ENCODE results near the gene B4GALT1. TPM values are rescaled to one million over a fixed set of nuclear protein-coding genes. Genes with fewer than 3 reads are reported as not detected.

Gene B4GALT1
- total and polyA plus RNA-seq, 2 of the 8 experiments (the other 6 are each of a cell fraction or from before 2014, with no cell fraction given), result 12.8 to 18.2 TPM

GRCh38 chr9:33135470-33135958 lies 31.6 kb downstream of the B4GALT1 start:
- Histone ChIP-seq H2AFZ (ENCODE audit: low read length) (no peak overlapping the region), H3K18ac (ENCODE audit: extremely low read depth, low read length) (no peak overlapping the region), H2AK5ac (ENCODE audit: low read depth, low read length) (no peak overlapping the region), H4K20me1 (replicated peaks in 1 of 2; ENCODE audit: control insufficient read depth in 1 of 2, insufficient read depth in 2 of 2, low read length in 2 of 2) (peaks cover 0 to 3% of the 10 kb centered on the region in 2 experiments), H3K56ac (replicated peaks; ENCODE audit: insufficient read length, low read depth, low read length) (no peak overlapping the region), H3K14ac (ENCODE audit: insufficient read length) (no peak overlapping the region), H3K27me3 (replicated peaks in 1 of 4; ENCODE audit: control insufficient read depth in 3 of 4, extremely low read depth in 1 of 4, insufficient read depth in 3 of 4, low read length in 3 of 4) (no peaks in the 10 kb centered on the region), H2BK120ac (replicated peaks; ENCODE audit: low read depth, low read length) (no peak overlapping the region), H3K9me3 (ENCODE audit: insufficient read depth in 2 of 2, low read depth in 1 of 2, low read length in 1 of 2) (no peaks in the 10 kb centered on the region), H2BK12ac (ENCODE audit: low read depth, low read length) (no peak overlapping the region), H3K79me1 (ENCODE audit: low read depth, low read length) (peaks cover 2% of the 10 kb centered on the region; the same call in 1 of the 2 replicates), H3K23ac (ENCODE audit: insufficient read length) (no peak overlapping the region), H4K91ac (replicated peaks; ENCODE audit: insufficient read length, low read length) (no peak overlapping the region), H4K5ac (ENCODE audit: insufficient read length, low read depth, low read length) (no peak overlapping the region), H2BK15ac (ENCODE audit: low read length) (no peak overlapping the region), H4K8ac (ENCODE audit: extremely low read depth, insufficient read depth, low read length) (no peak overlapping the region), H3K23me2 (ENCODE audit: low read depth, low read length) (no peaks in the 10 kb centered on the region), H3K36me3 (ENCODE audit: control insufficient read depth in 2 of 4, insufficient read depth in 4 of 4, low read length in 3 of 4) (no peaks in the 10 kb centered on the region), H3K27ac (ENCODE audit: low read depth, low read length) (no peak overlapping the region), H3K79me2 (ENCODE audit: control insufficient read depth in 1 of 2, insufficient read depth in 2 of 2, low read length in 2 of 2) (no peaks in the 10 kb centered on the region; a peak in 1 of 4 replicates), H3K9ac (replicated peaks in 1 of 4; ENCODE audit: extremely low read depth in 1 of 4, low read depth in 3 of 4, low read length in 3 of 4) (no peak overlapping the region), H3K4me3 (ENCODE audit: extremely low read depth in 1 of 4, insufficient read depth in 2 of 4, low read depth in 3 of 4, low read length in 4 of 4) (no peak overlapping the region), H2BK20ac (ENCODE audit: low read length) (no peak overlapping the region), H3K4ac (replicated peaks; ENCODE audit: insufficient read length, low read depth, low read length) (no peak overlapping the region), H3K4me1 (replicated peaks in 1 of 4; ENCODE audit: control insufficient read depth in 3 of 4, insufficient read depth in 4 of 4, low read length in 3 of 4) (peaks cover 0 to 5% (median 1%) of the 10 kb centered on the region in 4 experiments; a peak in 3 of 7 replicates), H2BK5ac (ENCODE audit: low read depth, low read length) (no peak overlapping the region), H3K4me2 (ENCODE audit: insufficient read depth in 1 of 2, low read depth in 2 of 2, low read length in 2 of 2) (no peak overlapping the region)
- ChIA-PET CTCF (ENCODE audit: partially characterized antibody) (interaction anchor here (1.2 to 1.8 kb wide), 3 partner anchors 11 to 36 kb away, joined by 3 read pairs; no protein-coding TSS in a partner anchor), POLR2A (ENCODE audit: partially characterized antibody) (interaction anchor here (1.0 kb wide), 1 partner anchor 110 kb away, joined by 5 read pairs; the partner anchor contains the start of gene DNAJA1)
- FAIRE-seq (no peak), DNase-seq (ENCODE audit: low read depth in 1 of 2, low spot score in 2 of 2) (no peak)
- WGBS, 2 experiments (ENCODE audit: extremely low coverage in 1 of 2, insufficient coverage in 1 of 2, insufficient read length in 1 of 2, insufficient replicate concordance in 2 of 2, low coverage in 1 of 2, low lambda C conversion rate in 2 of 2, missing lambda C conversion rate in 1 of 2), result 85% methylated on average over 8 of the region's 8 CpGs; no CpG with 5 or more reads in 1 of the 2 experiments
- TF ChIP-seq KDM1A (IDR thresholded peaks at IDR 0.05; ENCODE audit: borderline replicate concordance, low read length) (no peak), RXRA (IDR thresholded peaks at IDR 0.05; ENCODE audit: insufficient read depth, low read depth, low read length) (no peak), ATF2 (IDR thresholded peaks at IDR 0.05; ENCODE audit: low read length) (no peak), KDM4A (IDR thresholded peaks at IDR 0.05; ENCODE audit: low read depth, low read length, severe bottlenecking) (no peak), SP4 (IDR thresholded peaks at IDR 0.05; ENCODE audit: low read length) (no peak), SUZ12 (IDR thresholded peaks at IDR 0.05; ENCODE audit: low read length) (no peak), JUN (IDR thresholded peaks at IDR 0.05; ENCODE audit: low read depth, low read length) (no peak), TEAD4 (IDR thresholded peaks at IDR 0.05; ENCODE audit: low read depth, low read length) (no peak), GTF2F1 (IDR thresholded peaks at IDR 0.05; ENCODE audit: borderline replicate concordance, low read depth, low read length) (no peak), CBX8 (IDR thresholded peaks at IDR 0.05; ENCODE audit: borderline replicate concordance, low read depth, low read length) (no peak), CEBPB (IDR thresholded peaks at IDR 0.05; ENCODE audit: low read depth, low read length) (no peak), E2F6 (IDR thresholded peaks at IDR 0.05) (no peak)
